AG20443 (cell line): Measurements from ENCODE around the gene TMEM169.

Experiments used
- DNase-seq: peaks from one replicate; pipeline ENCODE4 v3.0.0; 2012; ENCODE audit warnings: low spot score, mixed read lengths

Gene TMEM169

GRCh38 chr2:216081487-216082116 is at the start of gene TMEM169, which contains the start of gene PECR:
TSS of gene TMEM169 (plus strand) at chr2:216081919. CDS start at chr2:216095964, 14,045 bp downstream.
TSS of gene PECR (minus strand) at chr2:216081809. CDS start at chr2:216081741, 68 bp downstream.
- DNase-seq = peak; percentile 97

- peak; percentile 45 for DNase-seq
Observed at GRCh38 chr2:216031960-216032689, 49.6 kb upstream of the TMEM169 start.

GRCh38 chr2:216033403-216033802 is 48.3 kb upstream of the TMEM169 start:
- DNase-seq = no peak

- DNase-seq = peak; percentile 76
Observed at GRCh38 chr2:216034065-216034464, 47.7 kb upstream of the TMEM169 start.

GRCh38 chr2:216039918-216040317 is 41.8 kb upstream of the TMEM169 start:
- DNase-seq = no peak

GRCh38 chr2:216041438-216041837 is 40.3 kb upstream of the TMEM169 start:
- no peak for DNase-seq

- DNase-seq = no peak
Observed at GRCh38 chr2:216043949-216044348, 37.8 kb upstream of the TMEM169 start.

GRCh38 chr2:216044883-216045486 is 36.7 kb upstream of the TMEM169 start:
- no peak for DNase-seq

- DNase-seq = no peak
Observed at GRCh38 chr2:216047397-216047796, 34.3 kb upstream of the TMEM169 start.

GRCh38 chr2:216049452-216049851 is 32.3 kb upstream of the TMEM169 start:
- DNase-seq = no peak

- no peak for DNase-seq
Observed at GRCh38 chr2:216051350-216051749, 30.4 kb upstream of the TMEM169 start.

GRCh38 chr2:216052420-216052819 is 29.3 kb upstream of the TMEM169 start:
- no peak for DNase-seq

- DNase-seq = no peak
Observed at GRCh38 chr2:216055680-216056079, 26.0 kb upstream of the TMEM169 start.

- DNase-seq = no peak
Observed at GRCh38 chr2:216056739-216057138, 25.0 kb upstream of the TMEM169 start.

- DNase-seq = peak; percentile 86
Observed at GRCh38 chr2:216057688-216058193, 24.0 kb upstream of the TMEM169 start.

GRCh38 chr2:216059233-216059834 is 22.4 kb upstream of the TMEM169 start:
- DNase-seq = no peak

- peak; percentile 28 for DNase-seq
Observed at GRCh38 chr2:216064014-216064630, 17.6 kb upstream of the TMEM169 start.

GRCh38 chr2:216064665-216065064 is 17.1 kb upstream of the TMEM169 start:
- no peak for DNase-seq

- peak; percentile 40 for DNase-seq
Observed at GRCh38 chr2:216066230-216066629, 15.5 kb upstream of the TMEM169 start.

- DNase-seq = no peak
Observed at GRCh38 chr2:216069028-216069427, 12.7 kb upstream of the TMEM169 start.

GRCh38 chr2:216070195-216070594 is 11.5 kb upstream of the TMEM169 start:
- no peak for DNase-seq
